Measurements from ENCODE around the gene PTPN2. TPM values are rescaled to one million over a fixed set of nuclear protein-coding genes. Genes with fewer than 3 reads are reported as not detected.

PTPN2 gene
- total and polyA plus RNA-seq, 4 donors: 47.8 to 79.9 (median 64.3) TPM

GRCh38 chr18:12860530-12860929 lies 23.5 kb downstream of the PTPN2 start:
- no peak overlapping the region for H3K4me3 ChIP-seq
- no peak overlapping the region for H3K9ac ChIP-seq (ENCODE audit: insufficient read depth in 1 of 2, low read length in 2 of 2)
- no peak overlapping the region for H3K27ac ChIP-seq (ENCODE audit: low read depth in 1 of 2, low read length in 1 of 2)
- peaks cover 5 to 11% (median 5%) of the 10 kb centered on the region in 4 donors for H3K36me3 ChIP-seq (ENCODE audit: control insufficient read depth in 4 of 4, insufficient read depth in 4 of 4, low read length in 4 of 4)
- WGBS, 2 donors: 94 to 96% methylated on average over 11 of the region's 11 CpGs
- H3K27me3 ChIP-seq (ENCODE audit: control insufficient read depth in 3 of 3, insufficient read depth in 3 of 3, low read length in 2 of 3): no peaks in the 10 kb centered on the region
- peaks cover 3 to 21% (median 6%) of the 10 kb centered on the region in 5 donors for H3K4me1 ChIP-seq (ENCODE audit: control insufficient read depth in 5 of 5, insufficient read depth in 5 of 5, low read length in 5 of 5)
- H3K9me3 ChIP-seq (ENCODE audit: control insufficient read depth in 4 of 4, insufficient read depth in 3 of 4, low read length in 3 of 4): no peaks in the 10 kb centered on the region
- no peak for TF ChIP-seq CTCF (IDR thresholded peaks at IDR 0.05; ENCODE audit: control extremely low read depth, extremely low read depth)
- ATAC-seq (ENCODE audit: insufficient read depth, low FRiP score) (no peak), DNase-seq (no peak)

GRCh38 chr18:12858991-12859390 lies 25.0 kb downstream of the PTPN2 start:
- Histone ChIP-seq H3K9me3 (ENCODE audit: control insufficient read depth in 4 of 4, insufficient read depth in 3 of 4, low read length in 3 of 4) (no peaks in the 10 kb centered on the region), H3K36me3 (ENCODE audit: control insufficient read depth in 4 of 4, insufficient read depth in 4 of 4, low read length in 4 of 4) (peaks cover 5 to 11% (median 8%) of the 10 kb centered on the region in 4 donors), H3K27ac (ENCODE audit: low read depth in 1 of 2, low read length in 1 of 2) (no peak overlapping the region), H3K4me1 (ENCODE audit: control insufficient read depth in 5 of 5, insufficient read depth in 5 of 5, low read length in 5 of 5) (peaks cover 3 to 21% (median 5%) of the 10 kb centered on the region in 5 donors), H3K27me3 (ENCODE audit: control insufficient read depth in 3 of 3, insufficient read depth in 3 of 3, low read length in 2 of 3) (no peaks in the 10 kb centered on the region), H3K4me3 (no peak overlapping the region), H3K9ac (ENCODE audit: insufficient read depth in 1 of 2, low read length in 2 of 2) (no peak overlapping the region)
- WGBS, 2 donors: 81 to 90% methylated on average over 5 of the region's 5 CpGs
- ATAC-seq (ENCODE audit: insufficient read depth, low FRiP score) (no peak), DNase-seq (no peak)
- TF ChIP-seq CTCF (IDR thresholded peaks at IDR 0.05; ENCODE audit: control extremely low read depth, extremely low read depth): no peak

GRCh38 chr18:12857991-12858544 lies 26.0 kb downstream of the PTPN2 start:
- Histone ChIP-seq H3K4me3 (no peak overlapping the region), H3K4me1 (ENCODE audit: control insufficient read depth in 5 of 5, insufficient read depth in 5 of 5, low read length in 5 of 5) (peaks cover 2 to 16% (median 4%) of the 10 kb centered on the region in 5 donors), H3K27ac (ENCODE audit: low read depth in 1 of 2, low read length in 1 of 2) (no peak overlapping the region), H3K36me3 (ENCODE audit: control insufficient read depth in 4 of 4, insufficient read depth in 4 of 4, low read length in 4 of 4) (peaks cover 5 to 11% (median 8%) of the 10 kb centered on the region in 4 donors), H3K9ac (ENCODE audit: insufficient read depth in 1 of 2, low read length in 2 of 2) (no peak overlapping the region), H3K27me3 (ENCODE audit: control insufficient read depth in 3 of 3, insufficient read depth in 3 of 3, low read length in 2 of 3) (no peaks in the 10 kb centered on the region), H3K9me3 (ENCODE audit: control insufficient read depth in 4 of 4, insufficient read depth in 3 of 4, low read length in 3 of 4) (no peaks in the 10 kb centered on the region)
- WGBS, 2 donors: 94 to 95% methylated on average over 4 of the region's 4 CpGs
- no peak for TF ChIP-seq CTCF (IDR thresholded peaks at IDR 0.05; ENCODE audit: control extremely low read depth, extremely low read depth)
- DNase-seq (no peak), ATAC-seq (ENCODE audit: insufficient read depth, low FRiP score) (no peak)
